Tibial nerve (tissue), 4 donors: ENCODE results near the gene PRPF19.

ENCODE experiments used
- EP300 ChIP-seq, 2 donors: sonication (generic); formaldehyde crosslinking; IDR thresholded peaks; one replicate each; pipeline ENCODE4 v1.6.1; 2017; ENCODE audit warnings: antibody characterized with exemption in 2 of 2, mild to moderate bottlenecking in 1 of 2
- POLR2A ChIP-seq, 2 donors: fragments of 450-650 bp; IDR thresholded peaks; one replicate each; pipeline ENCODE4 v1.6.1; 2017; ENCODE audit warnings: antibody characterized with exemption in 2 of 2, mild to moderate bottlenecking in 2 of 2, moderate library complexity in 2 of 2
- TF ChIP-seq, protein P1 (sequence below), 5 experiments: fragments of 200-600 bp in 3 of 5; fragments of 450-650 bp in 2 of 5; sonication (generic) in 3 of 5; IDR thresholded peaks; one replicate each; pipeline ENCODE4 v1.5.1; 2016 to 2019; ENCODE audit warnings: antibody characterized with exemption in 5 of 5, mild to moderate bottlenecking in 3 of 5, moderate library complexity in 2 of 5

DNA sequence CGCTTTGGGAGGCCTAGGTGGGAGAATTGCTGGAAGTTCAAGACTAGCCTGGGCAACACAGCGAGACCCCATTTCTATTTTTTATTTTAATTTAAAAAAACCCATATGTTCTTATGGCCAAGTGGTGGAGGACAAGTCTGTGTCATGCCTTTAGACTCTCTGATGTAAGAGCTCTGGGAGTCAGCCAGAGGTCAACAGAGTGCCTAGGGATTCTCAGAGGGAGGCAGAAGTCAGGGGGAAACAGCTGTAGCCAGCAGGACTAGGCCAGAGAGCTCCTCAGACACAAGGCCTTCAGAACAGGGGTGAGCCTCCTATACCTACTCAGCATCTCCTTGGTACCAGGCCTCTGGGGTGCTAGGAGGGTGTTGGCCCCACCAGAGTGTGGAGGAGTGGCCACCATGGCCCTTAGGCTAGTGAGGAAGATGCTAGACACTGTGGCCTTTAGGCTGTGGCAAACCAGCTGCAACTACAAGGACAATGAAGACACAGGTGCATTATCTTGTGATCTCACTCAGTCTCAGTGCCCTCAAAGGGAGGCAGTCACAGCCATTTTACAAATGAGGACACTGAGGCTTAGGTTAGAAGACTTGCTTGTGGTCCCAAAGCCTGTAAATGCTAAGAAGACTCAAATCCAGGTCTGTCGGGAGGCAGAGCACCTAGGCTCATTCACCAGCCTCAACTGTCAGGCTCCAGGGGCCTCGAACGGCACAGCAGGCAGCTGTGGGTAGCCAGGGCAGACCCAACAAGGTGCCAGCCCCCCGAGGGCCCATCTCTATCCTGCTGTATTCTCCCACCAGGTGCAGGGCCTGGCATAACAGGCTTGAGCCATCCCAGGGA is 34.0 kb downstream of the PRPF19 start:
- TF ChIP-seq, protein P1, sequence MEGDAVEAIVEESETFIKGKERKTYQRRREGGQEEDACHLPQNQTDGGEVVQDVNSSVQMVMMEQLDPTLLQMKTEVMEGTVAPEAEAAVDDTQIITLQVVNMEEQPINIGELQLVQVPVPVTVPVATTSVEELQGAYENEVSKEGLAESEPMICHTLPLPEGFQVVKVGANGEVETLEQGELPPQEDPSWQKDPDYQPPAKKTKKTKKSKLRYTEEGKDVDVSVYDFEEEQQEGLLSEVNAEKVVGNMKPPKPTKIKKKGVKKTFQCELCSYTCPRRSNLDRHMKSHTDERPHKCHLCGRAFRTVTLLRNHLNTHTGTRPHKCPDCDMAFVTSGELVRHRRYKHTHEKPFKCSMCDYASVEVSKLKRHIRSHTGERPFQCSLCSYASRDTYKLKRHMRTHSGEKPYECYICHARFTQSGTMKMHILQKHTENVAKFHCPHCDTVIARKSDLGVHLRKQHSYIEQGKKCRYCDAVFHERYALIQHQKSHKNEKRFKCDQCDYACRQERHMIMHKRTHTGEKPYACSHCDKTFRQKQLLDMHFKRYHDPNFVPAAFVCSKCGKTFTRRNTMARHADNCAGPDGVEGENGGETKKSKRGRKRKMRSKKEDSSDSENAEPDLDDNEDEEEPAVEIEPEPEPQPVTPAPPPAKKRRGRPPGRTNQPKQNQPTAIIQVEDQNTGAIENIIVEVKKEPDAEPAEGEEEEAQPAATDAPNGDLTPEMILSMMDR (IDR thresholded peaks at IDR 0.05), result no peak
- TF ChIP-seq POLR2A (IDR thresholded peaks at IDR 0.05) (no peak), EP300 (IDR thresholded peaks at IDR 0.05) (peak in 1 of 2 donors; percentile 51)
